SK-N-SH treated with all-trans-retinoic acid at 6 μM for 48 hours (cell line): ENCODE results near the gene U2AF2.

Source experiments
- ARNTL ChIP-seq: fragments of 450-650 bp; formaldehyde crosslinking; IDR thresholded peaks from 2 replicates; pipeline ENCODE4 v1.5.0; 2020; ENCODE audit warnings: low read depth, mild to moderate bottlenecking, moderate library complexity, borderline replicate concordance
- CSRNP3 ChIP-seq: fragments of 250-450 bp; sonication (Bioruptor Pico); IDR thresholded peaks from 2 replicates; pipeline ENCODE4 v1.5.1; 2021; ENCODE audit warnings: mild to moderate bottlenecking, moderate library complexity
- ESRRG ChIP-seq: fragments of 250-450 bp; sonication (Bioruptor Pico); IDR thresholded peaks from 2 replicates; pipeline ENCODE4 v1.6.1; 2021; ENCODE audit warnings: mild to moderate bottlenecking
- PATZ1 ChIP-seq: fragments of 250-450 bp; sonication (Bioruptor Pico); IDR thresholded peaks from 2 replicates; pipeline ENCODE4 v1.8.0; 2020; ENCODE audit warnings: mild to moderate bottlenecking, moderate library complexity, borderline replicate concordance
- ZC3H10 ChIP-seq: fragments of 250-450 bp; sonication (Bioruptor Pico); IDR thresholded peaks from 2 replicates; pipeline ENCODE4 v1.5.1; 2021; ENCODE audit warnings: mild to moderate bottlenecking, moderate library complexity
- ZFP3 ChIP-seq: fragments of 250-450 bp; sonication (Bioruptor Pico); IDR thresholded peaks from 2 replicates; pipeline ENCODE4 v1.5.0; 2020; ENCODE audit warnings: mild to moderate bottlenecking, moderate library complexity
- ZNF565 ChIP-seq: fragments of 450-650 bp; formaldehyde crosslinking; conservative IDR thresholded peaks from 2 replicates; pipeline ENCODE4 v1.5.0; 2020; ENCODE audit warnings: low read depth, mild to moderate bottlenecking, moderate library complexity
- TF ChIP-seq, protein P1 (sequence below): fragments of 250-450 bp; sonication (Bioruptor Pico); IDR thresholded peaks from 2 replicates; pipeline ENCODE4 v1.5.1; 2020; ENCODE audit warnings: low read depth, mild to moderate bottlenecking, moderate library complexity

- TF ChIP-seq, protein P1, sequence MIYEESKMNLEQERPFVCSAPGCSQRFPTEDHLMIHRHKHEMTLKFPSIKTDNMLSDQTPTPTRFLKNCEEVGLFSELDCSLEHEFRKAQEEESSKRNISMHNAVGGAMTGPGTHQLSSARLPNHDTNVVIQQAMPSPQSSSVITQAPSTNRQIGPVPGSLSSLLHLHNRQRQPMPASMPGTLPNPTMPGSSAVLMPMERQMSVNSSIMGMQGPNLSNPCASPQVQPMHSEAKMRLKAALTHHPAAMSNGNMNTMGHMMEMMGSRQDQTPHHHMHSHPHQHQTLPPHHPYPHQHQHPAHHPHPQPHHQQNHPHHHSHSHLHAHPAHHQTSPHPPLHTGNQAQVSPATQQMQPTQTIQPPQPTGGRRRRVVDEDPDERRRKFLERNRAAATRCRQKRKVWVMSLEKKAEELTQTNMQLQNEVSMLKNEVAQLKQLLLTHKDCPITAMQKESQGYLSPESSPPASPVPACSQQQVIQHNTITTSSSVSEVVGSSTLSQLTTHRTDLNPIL (CRISPR knock-in tag), result no peak
- TF ChIP-seq ZNF565 (CRISPR knock-in tag) (no peak), ZFP3 (no peak), PATZ1 (CRISPR knock-in tag) (no peak), ARNTL (CRISPR knock-in tag) (no peak), ESRRG (no peak), ZC3H10 (CRISPR knock-in tag) (no peak), CSRNP3 (no peak)
Measured at GRCh38 chr19:55659822-55660221, 5.0 kb downstream of the U2AF2 start.
